ENCODE data around the gene BMPR1A. TPM values are rescaled to one million over a fixed set of nuclear protein-coding genes. Genes with fewer than 3 reads are reported as not detected.

The BMPR1A gene
- total and polyA plus RNA-seq, 4 donors: 3.8 to 66.2 (median 19.7) TPM

GRCh38 chr10:86964847-86965190, 208.4 kb downstream of the BMPR1A start:
- H3K9ac ChIP-seq (ENCODE audit: insufficient read depth in 1 of 2, low read length in 2 of 2): no peak overlapping the region
- H3K27me3 ChIP-seq (ENCODE audit: control insufficient read depth in 3 of 3, insufficient read depth in 3 of 3, low read length in 2 of 3): peaks cover 0 to 13% (median 6%) of the 10 kb centered on the region in 3 donors
- H3K36me3 ChIP-seq (ENCODE audit: control insufficient read depth in 4 of 4, insufficient read depth in 4 of 4, low read length in 4 of 4): no peaks in the 10 kb centered on the region
- WGBS, 2 donors: 86 to 92% methylated on average over 2 of the region's 2 CpGs
- peaks cover 0 to 35% (median 27%) of the 10 kb centered on the region in 5 donors for H3K4me1 ChIP-seq (ENCODE audit: control insufficient read depth in 5 of 5, insufficient read depth in 5 of 5, low read length in 5 of 5)
- no peaks in the 10 kb centered on the region for H3K9me3 ChIP-seq (ENCODE audit: control insufficient read depth in 4 of 4, insufficient read depth in 3 of 4, low read length in 3 of 4)
- H3K27ac ChIP-seq (ENCODE audit: low read depth in 1 of 2, low read length in 1 of 2): no peak overlapping the region
- TF ChIP-seq CTCF (IDR thresholded peaks at IDR 0.05; ENCODE audit: control extremely low read depth, extremely low read depth): no peak
- no peak overlapping the region for H3K4me3 ChIP-seq
- ATAC-seq (ENCODE audit: insufficient read depth, low FRiP score): no peak
- no peak for DNase-seq

- Histone ChIP-seq H3K9ac (ENCODE audit: insufficient read depth in 1 of 2, low read length in 2 of 2) (no peak overlapping the region), H3K27me3 (ENCODE audit: control insufficient read depth in 3 of 3, insufficient read depth in 3 of 3, low read length in 2 of 3) (peaks cover 0 to 13% (median 6%) of the 10 kb centered on the region in 3 donors), H3K4me1 (ENCODE audit: control insufficient read depth in 5 of 5, insufficient read depth in 5 of 5, low read length in 5 of 5) (peaks cover 0 to 44% (median 29%) of the 10 kb centered on the region in 5 donors), H3K4me3 (no peak overlapping the region), H3K9me3 (ENCODE audit: control insufficient read depth in 4 of 4, insufficient read depth in 3 of 4, low read length in 3 of 4) (no peaks in the 10 kb centered on the region), H3K27ac (ENCODE audit: low read depth in 1 of 2, low read length in 1 of 2) (no peak overlapping the region), H3K36me3 (ENCODE audit: control insufficient read depth in 4 of 4, insufficient read depth in 4 of 4, low read length in 4 of 4) (no peaks in the 10 kb centered on the region)
- ATAC-seq (ENCODE audit: insufficient read depth, low FRiP score) (no peak), DNase-seq (peak in 1 of 3 donors; percentile 49)
- no peak for TF ChIP-seq CTCF (IDR thresholded peaks at IDR 0.05; ENCODE audit: control extremely low read depth, extremely low read depth)
- WGBS, 2 donors: 42 to 50% methylated on average over 11 of the region's 11 CpGs
Observed at GRCh38 chr10:86965986-86966654, 209.7 kb downstream of the BMPR1A start.

GRCh38 chr10:86967481-86967941, 211.1 kb downstream of the BMPR1A start:
- Histone ChIP-seq H3K9ac (ENCODE audit: insufficient read depth in 1 of 2, low read length in 2 of 2) (no peak overlapping the region), H3K4me3 (no peak overlapping the region), H3K36me3 (ENCODE audit: control insufficient read depth in 4 of 4, insufficient read depth in 4 of 4, low read length in 4 of 4) (no peaks in the 10 kb centered on the region), H3K27me3 (ENCODE audit: control insufficient read depth in 3 of 3, insufficient read depth in 3 of 3, low read length in 2 of 3) (peaks cover 0 to 13% (median 6%) of the 10 kb centered on the region in 3 donors), H3K4me1 (ENCODE audit: control insufficient read depth in 5 of 5, insufficient read depth in 5 of 5, low read length in 5 of 5) (peaks cover 0 to 51% (median 32%) of the 10 kb centered on the region in 5 donors), H3K27ac (ENCODE audit: low read depth in 1 of 2, low read length in 1 of 2) (peak overlapping the region in 1 of 2 donors; percentile 98), H3K9me3 (ENCODE audit: control insufficient read depth in 4 of 4, insufficient read depth in 3 of 4, low read length in 3 of 4) (no peaks in the 10 kb centered on the region)
- 68 to 82% methylated on average over 7 of the region's 7 CpGs for WGBS, 2 donors
- TF ChIP-seq CTCF (IDR thresholded peaks at IDR 0.05; ENCODE audit: control extremely low read depth, extremely low read depth): no peak
- DNase-seq (no peak), ATAC-seq (ENCODE audit: insufficient read depth, low FRiP score) (no peak)
